ENCODE results near the gene TRIM62.

- TF ChIP-seq POLR2AphosphoS5 (IDR thresholded peaks at IDR 0.05; ENCODE audit: low read depth, low read length): no peak
- TF ChIP-seq POLR2A (IDR thresholded peaks at IDR 0.05; ENCODE audit: low read depth, low read length): no peak
Measured at GRCh38 chr1:33176362-33176850, 5.4 kb downstream of the TRIM62 start.
